NCI-H524 treated with DMSO at 0.1 percent for 48 hours (cell line): Measurements from ENCODE around the gene HARBI1.

Source experiments
- DNase-seq: peaks from one replicate; lab custom pipeline; 2025; lab: John Stamatoyannopoulos, UW

The HARBI1 gene

DNA sequence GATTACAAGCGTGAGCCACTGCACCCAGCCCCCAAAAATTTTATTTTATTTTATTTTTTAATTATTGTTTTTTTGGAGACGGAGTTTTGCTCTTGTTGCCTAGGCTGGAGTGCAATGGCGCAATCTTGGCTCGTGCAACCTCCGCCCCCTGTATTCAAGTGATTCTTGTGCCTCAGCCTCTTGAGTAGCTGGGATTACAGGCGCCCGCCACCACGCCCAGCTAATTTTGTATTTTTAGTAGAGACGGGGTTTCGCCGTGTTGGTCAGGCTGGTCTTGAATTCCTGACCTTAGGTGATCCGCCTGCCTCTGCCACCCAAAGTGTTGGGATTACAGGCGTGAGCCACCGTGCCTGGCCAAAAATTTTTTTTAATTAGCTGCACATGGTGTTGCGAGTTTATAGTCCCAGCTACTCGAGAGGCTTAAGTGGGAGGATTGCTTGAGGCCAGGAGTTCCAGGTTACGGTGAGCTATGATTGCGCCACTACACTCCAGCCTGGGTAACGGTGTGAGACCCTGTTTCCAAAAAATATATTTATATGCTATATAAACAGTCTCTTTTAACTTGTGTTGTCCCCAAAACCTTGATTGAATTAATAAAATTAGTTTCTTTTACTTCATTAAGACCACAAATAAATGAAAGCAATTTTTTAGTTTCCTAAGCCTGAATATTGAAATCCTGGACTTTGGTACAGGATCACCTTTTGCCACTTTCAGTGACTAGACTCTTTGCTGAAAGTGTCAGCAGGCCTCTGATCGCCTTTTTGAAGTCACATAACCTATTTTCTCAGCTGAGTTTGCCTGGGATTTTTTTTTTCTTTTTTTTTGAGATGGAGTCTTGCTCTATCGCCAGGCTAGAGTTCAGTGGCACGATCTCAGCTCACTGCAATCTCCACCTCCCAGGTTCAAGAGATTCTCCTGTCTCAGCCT lies 16.5 kb upstream of the HARBI1 start:
- DNase-seq, result no peak

- no peak for DNase-seq
Measured at GRCh38 chr11:46632502-46632901, 15.5 kb upstream of the HARBI1 start.

DNA sequence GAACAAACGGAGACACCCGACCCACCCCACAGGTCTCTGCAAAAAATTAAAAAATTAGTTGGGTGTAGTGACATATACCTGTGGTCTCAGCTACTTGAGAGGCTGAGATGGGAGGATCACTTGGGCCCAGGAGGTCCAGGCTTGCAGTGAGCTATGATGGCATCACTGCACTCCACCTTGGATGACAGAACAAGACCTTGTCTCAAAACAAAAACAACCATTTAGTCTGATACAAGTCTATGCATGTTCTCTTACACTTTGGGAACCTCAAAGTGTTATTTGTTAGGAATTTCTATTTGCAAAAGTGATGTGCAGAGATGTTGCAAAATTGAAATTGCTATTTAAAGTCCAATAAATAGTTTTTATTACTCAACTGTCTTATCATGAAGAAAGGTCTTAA lies 14.6 kb upstream of the HARBI1 start:
- no peak for DNase-seq

- DNase-seq, result no peak
Measured at GRCh38 chr11:46630237-46630636, 13.2 kb upstream of the HARBI1 start.

- DNase-seq, result no peak
Measured at GRCh38 chr11:46628961-46629360, 11.9 kb upstream of the HARBI1 start.

GRCh38 chr11:46625406-46625805 lies 8.4 kb upstream of the HARBI1 start:
- no peak for DNase-seq

DNA sequence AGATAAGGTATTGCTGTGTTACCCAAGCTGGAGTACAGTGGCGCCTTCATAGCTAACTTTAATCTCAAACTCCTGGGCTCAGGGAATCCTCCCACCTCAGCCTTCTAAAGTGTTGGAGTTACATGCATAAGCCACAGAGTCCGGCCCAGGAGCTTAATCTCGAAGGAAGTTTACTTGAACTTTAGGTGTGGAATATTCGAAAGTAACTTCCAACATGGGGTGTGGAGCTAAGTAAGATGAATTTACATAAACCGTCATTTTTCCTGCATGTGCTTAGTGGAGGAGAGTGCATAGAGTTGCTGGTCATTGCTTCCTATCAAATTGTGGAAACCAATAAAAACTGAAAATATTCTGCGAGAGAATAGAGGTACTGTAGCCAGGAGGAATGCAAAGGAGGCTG lies 1.8 kb upstream of the HARBI1 start:
- DNase-seq, result no peak

- DNase-seq, result no peak
Measured at GRCh38 chr11:46617972-46618314, 916 bp upstream of the HARBI1 start.

GRCh38 chr11:46616551-46617133 lies 385 bp downstream of the HARBI1 start:
- DNase-seq, result no peak

DNA sequence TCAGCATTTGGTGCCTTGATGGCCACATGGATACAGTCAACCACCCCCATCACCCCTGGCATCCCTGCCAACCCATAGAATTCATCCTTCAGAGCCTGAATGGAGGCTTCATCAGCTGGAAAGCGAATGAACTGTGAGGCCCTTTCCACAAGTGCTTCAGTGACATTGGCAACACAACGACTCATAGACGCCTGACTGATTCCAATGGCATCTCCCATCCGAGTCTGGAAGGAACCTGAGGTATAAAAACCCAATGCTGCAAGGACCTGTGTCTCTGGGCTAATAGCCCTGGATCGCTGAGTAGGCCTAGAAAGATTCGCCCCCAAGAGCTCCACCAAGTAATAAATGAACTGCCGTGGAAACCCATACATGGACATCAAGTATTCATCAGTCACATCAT lies 1.3 kb downstream of the HARBI1 start:
- no peak for DNase-seq

DNA sequence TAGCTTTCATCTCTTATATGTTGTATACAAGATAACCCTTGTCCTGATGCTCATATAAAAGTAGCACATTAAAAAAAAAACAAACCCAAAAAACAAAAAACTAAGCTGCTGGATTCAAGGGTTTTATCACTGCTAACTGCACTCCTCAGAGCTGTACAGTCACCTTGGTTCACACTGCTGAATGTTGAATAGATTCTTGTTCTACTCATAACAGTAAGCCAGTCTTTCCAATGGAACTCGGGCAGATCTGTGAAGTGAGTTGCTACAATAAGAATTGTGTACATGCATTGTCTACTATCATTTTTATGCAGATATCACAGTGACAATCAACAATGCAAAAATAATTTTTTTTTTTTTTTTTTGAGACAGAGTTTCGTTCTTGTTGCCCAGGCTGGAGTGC lies 4.7 kb downstream of the HARBI1 start:
- no peak for DNase-seq

GRCh38 chr11:46611526-46612304 lies 5.3 kb downstream of the HARBI1 start:
- no peak for DNase-seq

- no peak for DNase-seq
Measured at GRCh38 chr11:46609386-46609785, 7.6 kb downstream of the HARBI1 start.

DNA sequence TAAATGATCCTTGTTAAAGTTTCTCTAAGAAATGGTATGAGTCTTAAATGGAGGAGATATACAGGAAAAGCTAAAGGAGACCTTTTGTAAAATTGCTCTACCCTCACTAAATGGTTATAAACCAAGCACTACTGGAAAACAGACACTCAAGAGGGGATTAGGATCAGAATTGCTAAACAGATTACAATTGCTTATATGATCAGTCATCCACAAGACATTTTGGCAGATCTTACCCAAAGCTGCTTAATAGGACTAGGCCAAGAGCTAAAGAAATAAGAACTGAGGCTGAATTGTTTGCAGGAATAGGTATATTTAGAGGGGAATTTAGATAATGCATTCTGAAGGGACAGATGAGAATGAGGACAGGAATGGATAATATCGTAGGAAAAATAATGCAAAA lies 9.5 kb downstream of the HARBI1 start:
- DNase-seq, result peak; percentile 51

DNA sequence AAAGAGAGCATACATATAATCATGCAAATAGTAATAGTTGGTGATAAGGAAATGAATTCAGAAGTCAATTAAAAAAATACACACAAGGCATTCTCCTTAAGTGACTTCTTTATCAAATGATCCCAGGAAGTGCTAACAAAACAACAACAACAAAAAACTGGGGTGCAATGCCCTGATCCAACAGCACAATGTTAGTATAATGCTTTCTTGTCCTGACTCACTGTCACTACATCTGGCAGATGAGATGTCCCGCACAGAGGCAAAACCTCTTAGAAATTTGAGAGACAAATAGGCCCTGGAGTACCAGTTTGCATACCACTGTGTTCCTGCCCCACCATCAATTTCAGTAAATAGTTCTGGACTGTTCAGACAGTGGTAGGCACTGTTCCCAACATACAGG lies 12.2 kb downstream of the HARBI1 start:
- DNase-seq, result no peak

- no peak for DNase-seq
Measured at GRCh38 chr11:46603704-46604308, 13.2 kb downstream of the HARBI1 start.

DNA sequence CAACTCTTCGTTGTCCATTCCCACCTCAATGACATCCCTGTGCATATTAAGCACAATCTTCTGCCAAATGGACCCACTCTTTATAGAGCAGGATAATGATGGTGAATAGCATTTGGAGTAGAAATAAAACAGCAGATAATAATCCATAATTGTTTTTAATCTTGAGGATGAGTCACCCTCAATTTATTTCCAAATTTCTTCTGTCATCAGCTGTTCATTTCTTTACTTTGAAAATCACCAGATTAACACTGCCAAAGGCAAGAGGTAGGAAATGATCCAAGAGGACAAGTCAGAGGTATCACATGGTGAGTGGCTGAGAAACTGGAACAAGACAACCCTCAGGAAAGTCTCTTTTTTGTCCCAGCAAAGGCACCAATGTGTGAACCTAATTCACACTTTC lies 15.9 kb downstream of the HARBI1 start:
- DNase-seq, result no peak

GRCh38 chr11:46600194-46600960 lies 16.6 kb downstream of the HARBI1 start:
- DNase-seq, result no peak

DNA sequence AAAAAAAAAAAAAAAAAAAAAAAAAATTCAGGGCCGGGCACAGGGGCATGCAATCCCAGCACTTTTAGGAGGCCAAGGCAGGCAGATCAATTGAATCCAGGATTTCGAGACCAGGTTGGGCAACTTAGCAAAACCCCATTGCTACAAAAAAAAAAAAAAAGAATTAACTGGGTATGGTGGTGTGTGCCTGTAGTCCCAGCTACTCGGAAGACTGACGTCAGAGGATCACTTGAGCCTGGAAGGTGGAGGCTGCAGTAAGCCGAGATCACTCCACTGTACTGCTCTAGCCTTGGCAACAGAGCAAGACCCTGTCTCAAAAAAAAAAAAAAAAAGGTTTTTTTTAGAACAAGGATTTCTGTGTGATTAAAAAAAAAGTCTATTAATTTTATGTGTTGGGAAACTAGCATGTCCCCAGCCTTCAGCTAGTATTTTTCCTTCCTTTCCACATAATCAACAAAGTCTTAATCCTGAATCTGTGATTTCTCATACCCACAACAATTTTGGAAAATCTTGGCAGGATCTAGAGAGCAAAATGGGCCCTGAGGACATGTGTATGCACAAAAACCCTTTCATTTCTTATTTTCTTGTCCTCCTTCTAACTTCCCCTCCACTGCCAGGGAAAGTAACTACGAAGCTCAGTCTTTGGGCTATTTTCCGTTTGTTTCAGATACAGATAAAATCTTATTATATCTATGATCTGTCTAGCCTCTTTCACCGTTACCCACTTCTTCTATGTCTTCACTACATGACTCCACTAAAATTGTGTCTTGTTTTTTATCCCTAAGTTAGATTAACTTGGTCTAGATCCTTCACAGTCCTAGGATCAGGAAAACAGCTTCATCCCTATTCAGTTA lies 17.5 kb downstream of the HARBI1 start:
- DNase-seq, result no peak

DNA sequence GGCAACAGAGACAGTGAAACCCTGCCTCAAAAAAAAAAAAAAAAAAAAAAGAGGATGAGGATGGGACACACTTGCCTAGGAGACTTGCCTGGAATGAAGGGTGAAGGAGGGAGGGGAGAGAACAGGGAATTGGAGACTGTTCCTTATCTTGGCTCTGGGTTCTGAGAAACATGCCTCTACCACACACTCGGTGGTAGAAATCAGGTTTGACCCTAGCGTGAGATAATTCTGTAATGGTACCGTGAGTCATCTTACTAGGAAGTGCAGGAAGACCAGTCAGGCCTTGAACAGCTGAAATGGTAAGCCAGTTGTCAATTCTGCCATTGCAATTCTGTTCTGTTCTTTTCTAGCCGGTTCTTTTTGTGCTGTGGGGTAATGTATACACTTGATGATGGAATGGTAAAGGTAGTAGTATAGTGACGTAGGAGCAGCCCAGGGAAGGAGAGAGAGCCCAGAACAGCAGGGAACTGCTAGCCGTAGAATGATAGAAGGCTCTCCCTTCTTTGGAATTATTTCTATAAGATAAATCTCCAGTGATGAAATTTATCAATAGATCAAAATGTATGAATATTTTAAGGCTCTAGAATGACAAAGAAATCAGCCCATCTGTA lies 19.3 kb downstream of the HARBI1 start:
- DNase-seq, result no peak
